GM18519 (cell line): ENCODE results near the gene EXOC6B.

Experiments used
- ATAC-seq: cut with Tn5 transposase; IDR thresholded peaks from one replicate; pipeline ENCODE4 v1.9.1; 2021; ENCODE audit warnings: mild to moderate bottlenecking, moderate library complexity; ENCODE audit not compliant: unreplicated experiment, low FRiP score

Gene EXOC6B

GRCh38 chr2:72325592-72326422, 500.0 kb downstream of the EXOC6B start:
- no peak for ATAC-seq

- ATAC-seq, result no peak
Observed at GRCh38 chr2:72316774-72317173, 509.1 kb downstream of the EXOC6B start.

- no peak for ATAC-seq
Observed at GRCh38 chr2:72300147-72300684, 525.6 kb downstream of the EXOC6B start.

DNA sequence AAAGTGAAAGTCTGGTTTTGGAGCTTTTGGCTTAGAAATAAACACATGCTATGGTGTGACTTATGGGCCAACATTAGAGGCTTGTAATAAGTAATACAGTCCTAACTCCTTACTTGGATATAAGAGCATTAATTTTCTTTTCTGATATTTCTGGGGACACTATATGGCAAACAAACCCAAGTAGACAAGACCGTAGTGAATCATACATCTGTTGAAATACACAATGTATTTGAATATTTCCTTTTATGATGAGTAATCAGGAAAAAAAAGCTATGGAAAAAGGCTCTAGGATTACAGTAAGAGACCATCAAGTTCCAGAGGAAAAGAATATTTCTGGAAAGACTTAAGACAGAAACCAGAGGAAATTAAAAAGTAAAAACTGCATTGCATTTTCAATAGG, 532.2 kb downstream of the EXOC6B start:
- no peak for ATAC-seq

DNA sequence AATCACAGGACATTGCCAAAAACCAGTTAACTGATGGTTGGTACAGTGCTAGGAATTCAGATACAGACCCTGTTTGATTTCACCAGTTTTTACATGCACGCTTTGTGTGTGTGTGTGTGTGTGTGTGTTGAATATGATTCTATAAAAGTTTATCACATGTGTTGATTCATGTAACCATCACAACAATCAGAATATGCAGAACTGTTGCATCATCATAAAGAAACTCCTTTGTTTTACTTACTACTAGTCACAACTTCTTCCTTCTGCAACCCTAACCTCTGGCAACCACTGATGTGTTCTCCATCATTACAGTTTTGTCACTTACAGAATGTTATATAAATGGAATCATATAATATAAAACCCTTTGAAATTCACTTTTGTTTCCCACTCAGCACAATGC, 533.4 kb downstream of the EXOC6B start:
- ATAC-seq, result no peak

GRCh38 chr2:72291059-72291458, 534.8 kb downstream of the EXOC6B start:
- no peak for ATAC-seq

DNA sequence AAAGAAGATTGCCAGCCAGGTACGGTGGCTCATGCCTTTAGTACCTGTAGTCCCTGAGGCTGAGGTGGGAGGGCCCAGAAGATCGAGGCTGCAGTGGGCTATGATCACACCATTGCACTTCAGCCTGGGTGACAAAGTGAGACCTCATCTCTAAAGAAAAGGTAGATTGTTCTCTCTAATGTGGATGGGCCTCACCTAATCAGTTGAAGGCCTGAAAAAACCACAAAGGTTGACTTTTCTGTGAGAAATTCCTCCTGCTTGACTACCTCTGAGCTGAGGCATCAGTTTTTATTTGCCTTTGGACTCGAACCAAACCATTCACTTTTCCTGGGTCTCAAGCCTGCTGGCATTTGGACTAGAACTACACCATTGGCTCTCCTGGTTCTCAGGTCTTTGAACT, 536.1 kb downstream of the EXOC6B start:
- no peak for ATAC-seq

DNA sequence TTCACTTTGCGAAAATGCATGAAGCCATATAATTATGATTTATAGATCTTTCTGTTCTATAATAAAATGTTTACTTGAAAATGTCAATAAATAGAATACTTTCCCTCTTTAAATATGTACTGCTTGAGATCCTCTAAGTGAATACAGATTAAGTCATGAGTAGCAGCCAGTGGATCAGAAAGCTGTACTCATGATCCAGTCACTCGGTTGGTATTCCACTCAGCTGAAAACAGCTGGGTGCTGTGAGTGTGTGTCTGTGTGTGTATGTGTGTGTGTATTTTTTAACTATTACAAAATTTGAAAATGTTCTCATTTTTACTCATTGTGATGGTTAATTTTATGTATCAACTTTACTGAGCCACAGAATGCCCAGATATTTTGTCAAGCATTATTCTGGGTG, 536.5 kb downstream of the EXOC6B start:
- no peak for ATAC-seq

DNA sequence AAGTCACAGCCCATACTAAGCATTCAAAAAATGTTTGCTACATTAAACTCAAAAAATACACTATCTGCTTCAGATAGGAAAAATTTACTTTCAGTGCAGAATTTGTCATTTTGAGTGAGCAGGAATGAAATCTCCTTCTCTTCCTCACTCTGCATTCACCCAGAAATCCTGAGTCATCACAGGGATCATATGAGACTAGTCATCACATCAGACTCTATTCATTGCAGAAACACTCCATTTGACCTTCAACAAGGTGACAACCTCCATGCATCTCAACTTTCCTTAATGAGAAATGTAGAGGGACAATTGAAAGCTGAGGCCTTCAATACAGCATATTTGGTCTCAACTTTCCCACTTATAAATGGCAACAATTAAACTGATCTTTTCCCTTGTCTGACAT, 547.8 kb downstream of the EXOC6B start:
- no peak for ATAC-seq

GRCh38 chr2:72276876-72277275, 549.0 kb downstream of the EXOC6B start:
- no peak for ATAC-seq

- no peak for ATAC-seq
Observed at GRCh38 chr2:72276356-72276755, 549.5 kb downstream of the EXOC6B start.

DNA sequence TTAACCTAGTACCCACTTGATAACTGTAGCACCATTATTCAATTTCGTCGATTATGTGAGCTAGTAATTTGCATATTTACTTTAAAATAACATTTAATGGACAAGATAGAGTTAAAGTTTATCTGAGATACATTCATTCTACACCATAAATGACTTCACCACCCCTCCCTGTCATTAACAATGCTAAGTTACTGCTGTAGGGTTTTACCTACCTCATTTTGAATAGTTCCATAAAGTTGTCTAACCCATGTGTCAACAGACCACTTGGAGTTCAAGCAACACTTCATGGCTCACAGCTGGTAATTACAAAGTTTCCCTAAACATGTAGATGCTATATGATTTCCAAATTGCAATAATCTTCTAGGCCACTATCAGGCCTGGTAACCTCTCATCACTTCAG, 550.7 kb downstream of the EXOC6B start:
- no peak for ATAC-seq

- no peak for ATAC-seq
Observed at GRCh38 chr2:72274380-72274797, 551.4 kb downstream of the EXOC6B start.

DNA sequence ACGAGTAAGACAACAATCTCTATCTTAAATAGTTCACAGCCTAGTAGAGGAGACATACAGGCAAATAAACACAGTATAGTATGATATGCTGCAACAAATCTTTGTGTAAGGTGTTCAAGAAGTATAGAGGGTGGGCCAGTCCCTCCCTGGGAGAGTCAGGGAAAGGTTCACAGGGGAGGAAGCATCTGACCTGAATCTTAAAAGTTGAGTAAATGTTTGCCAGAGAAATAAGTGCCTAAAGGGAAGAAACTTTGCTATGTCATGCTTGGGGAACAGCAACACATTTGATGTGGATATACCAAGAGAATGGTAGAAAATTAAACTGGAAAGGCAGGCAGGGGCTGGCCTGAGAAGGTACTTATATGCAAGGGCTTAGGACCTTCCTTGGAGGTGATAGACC, 552.4 kb downstream of the EXOC6B start:
- no peak for ATAC-seq

GRCh38 chr2:72271766-72272641, 553.8 kb downstream of the EXOC6B start:
- ATAC-seq, result no peak

DNA sequence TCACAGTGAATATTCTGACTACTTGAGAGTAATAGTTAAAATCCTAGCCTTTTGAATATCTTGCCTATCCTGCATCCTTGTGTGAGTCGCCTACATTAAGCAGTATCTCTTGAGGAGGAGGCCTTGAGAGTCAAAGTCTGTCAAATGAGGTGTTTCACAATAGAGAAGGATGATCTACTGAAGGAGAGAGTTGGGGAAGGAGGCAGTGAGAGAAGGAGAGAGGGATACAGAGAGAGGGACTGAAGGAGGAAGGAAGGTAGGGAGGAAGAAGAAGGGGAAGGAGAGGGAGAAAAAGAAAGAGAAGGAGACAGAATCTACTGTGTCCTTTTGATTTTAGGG, 554.6 kb downstream of the EXOC6B start:
- no peak for ATAC-seq

- no peak for ATAC-seq
Observed at GRCh38 chr2:72270556-72271275, 555.1 kb downstream of the EXOC6B start.

DNA sequence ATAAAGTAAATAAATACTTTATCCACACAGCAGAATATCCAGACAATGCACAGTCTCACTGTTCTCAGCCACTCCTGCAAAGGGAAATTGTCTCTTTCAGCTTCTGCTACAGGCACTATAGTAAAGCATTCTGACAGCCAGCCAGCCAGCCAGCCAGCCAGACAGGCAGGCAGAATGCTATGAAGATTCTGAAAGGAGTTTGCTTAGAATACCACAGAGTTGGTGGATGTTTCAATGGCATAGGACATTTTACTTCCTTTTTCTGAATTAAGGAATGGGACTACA, 562.1 kb downstream of the EXOC6B start:
- ATAC-seq, result no peak

DNA sequence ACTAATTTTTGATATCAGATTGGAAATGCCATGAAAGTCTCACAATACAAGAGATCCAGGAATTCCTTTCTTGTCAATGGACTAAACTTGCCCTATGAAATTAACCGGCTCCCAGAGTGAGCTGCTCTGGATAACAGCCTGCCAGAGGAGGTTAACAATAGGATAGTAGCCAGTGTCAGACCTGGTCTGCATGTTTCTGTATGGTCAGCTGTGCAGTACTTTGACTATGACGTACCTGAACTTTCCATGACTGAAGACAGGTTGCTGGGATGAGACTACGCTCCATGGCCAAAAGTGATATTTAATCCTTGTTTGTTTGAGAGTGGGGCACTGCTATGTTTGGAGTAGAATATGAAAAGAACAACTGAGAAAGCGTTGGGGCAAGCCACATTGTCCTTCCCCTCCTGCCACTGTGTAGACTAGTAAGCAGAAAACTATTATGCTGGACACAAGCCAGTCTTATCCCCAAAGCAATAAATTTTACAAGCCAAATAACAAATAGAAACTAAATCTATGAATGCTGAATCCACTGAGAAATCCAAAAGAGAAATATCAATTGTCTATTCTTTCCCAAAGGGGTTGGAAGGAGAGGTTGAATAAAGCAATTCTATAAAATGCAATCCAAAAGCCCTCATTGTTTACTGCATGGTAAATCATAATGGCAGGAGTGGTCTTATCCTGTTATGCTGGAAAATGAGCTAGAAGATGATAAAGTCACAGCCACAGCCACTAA, 562.6 kb downstream of the EXOC6B start:
- ATAC-seq, result no peak

DNA sequence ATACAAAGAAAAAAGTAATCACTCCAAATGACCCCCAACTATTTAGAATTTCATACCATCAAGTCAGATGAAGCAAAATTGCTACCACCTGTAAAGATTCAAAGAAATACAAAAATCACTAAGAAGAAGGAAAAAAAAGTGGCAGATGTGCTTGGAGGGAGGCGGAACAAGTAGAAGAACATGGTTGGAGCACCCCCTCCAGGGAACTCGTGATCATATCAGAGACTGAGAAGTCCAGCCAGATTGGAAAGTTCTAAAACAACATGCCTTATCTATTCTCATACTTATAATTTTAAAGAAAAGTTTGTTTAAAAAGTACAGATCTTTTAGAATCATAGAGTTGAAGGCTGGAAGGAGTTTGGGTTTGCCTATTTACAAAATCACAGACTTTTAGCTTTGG, 564.8 kb downstream of the EXOC6B start:
- no peak for ATAC-seq
